Measurements from ENCODE around the gene CAP2. TPM values are rescaled to one million over a fixed set of nuclear protein-coding genes. Genes with fewer than 3 reads are reported as not detected.

Gene CAP2
- total and polyA plus RNA-seq, 2 experiments from 2014 or later, result 6.7 to 9.1 TPM

GRCh38 chr6:17574866-17575560 lies 181.6 kb downstream of the CAP2 start:
- Histone ChIP-seq H3K4me3 (no peak overlapping the region), H3F3A (replicated peaks; ENCODE audit: low read depth) (no peaks in the 10 kb centered on the region), H2AFZ (no peak overlapping the region), H3K36me3 (ENCODE audit: insufficient read depth) (no peaks in the 10 kb centered on the region; the same call in 1 of the 2 replicates), H3K4me1 (ENCODE audit: insufficient read depth) (no peaks in the 10 kb centered on the region), H3K27ac (ENCODE audit: low read depth) (no peak overlapping the region), H3K9me2 (ENCODE audit: insufficient read depth) (no peaks in the 10 kb centered on the region), H3K4me2 (no peak overlapping the region), H3K79me2 (replicated peaks; ENCODE audit: insufficient read depth) (no peaks in the 10 kb centered on the region), H4K20me1 (replicated peaks; ENCODE audit: insufficient read depth) (no peaks in the 10 kb centered on the region), H3K27me3 (ENCODE audit: insufficient read depth) (0 out of 2 replicates have a peak, but pooled peaks cover 3% of the 10 kb centered on the region)
- Mint-ChIP-seq H3K4me1 (no peaks in the 10 kb centered on the region), H3K9me3 (peaks cover 43% of the 10 kb centered on the region), H3K27me3 (ENCODE audit: insufficient read depth, low read depth, poor library complexity) (no peaks in the 10 kb centered on the region), H3K4me3 (no peak overlapping the region), H3K36me3 (ENCODE audit: low read depth) (peaks cover 18% of the 10 kb centered on the region), H3K27ac (no peak overlapping the region)
- DNase-seq (ENCODE audit: low spot score), result no peak
- TF ChIP-seq CTCF (conservative IDR thresholded peaks at IDR 0.05; ENCODE audit: low read depth in 2 of 2) (no peak), STAT1 (IDR thresholded peaks at IDR 0.05; ENCODE audit: unreplicated experiment) (no peak), ETS1 (IDR thresholded peaks at IDR 0.05) (no peak)
- no peak for ATAC-seq

GRCh38 chr6:17577059-17577458 lies 183.7 kb downstream of the CAP2 start:
- H3K9me3 Mint-ChIP-seq, result peaks cover 41% of the 10 kb centered on the region
- Histone ChIP-seq H3K4me3 (no peak overlapping the region), H3K36me3 (ENCODE audit: insufficient read depth) (no peaks in the 10 kb centered on the region; the same call in 1 of the 2 replicates), H3K79me2 (replicated peaks; ENCODE audit: insufficient read depth) (no peaks in the 10 kb centered on the region), H4K20me1 (replicated peaks; ENCODE audit: insufficient read depth) (no peaks in the 10 kb centered on the region), H3F3A (replicated peaks; ENCODE audit: low read depth) (no peaks in the 10 kb centered on the region), H3K4me2 (no peak overlapping the region), H3K27me3 (ENCODE audit: insufficient read depth) (peaks cover 9% of the 10 kb centered on the region; the same call in 1 of the 2 replicates), H3K4me1 (ENCODE audit: insufficient read depth) (no peaks in the 10 kb centered on the region), H3K9me2 (ENCODE audit: insufficient read depth) (no peaks in the 10 kb centered on the region), H3K27ac (ENCODE audit: low read depth) (no peak overlapping the region), H2AFZ (no peak overlapping the region)
- peaks cover 21% of the 10 kb centered on the region for H3K36me3 Mint-ChIP-seq (ENCODE audit: low read depth)
- peaks cover 6% of the 10 kb centered on the region for H3K27me3 Mint-ChIP-seq (ENCODE audit: insufficient read depth, low read depth, poor library complexity)
- DNase-seq (ENCODE audit: low spot score) (peak; percentile 40), ATAC-seq (no peak)
- no peak overlapping the region for H3K4me3 Mint-ChIP-seq
- no peaks in the 10 kb centered on the region for H3K4me1 Mint-ChIP-seq
- no peak overlapping the region for H3K27ac Mint-ChIP-seq
- TF ChIP-seq ZNF114 (CRISPR knock-in tag; IDR thresholded peaks at IDR 0.05) (no peak), REST (IDR thresholded peaks at IDR 0.05; ENCODE audit: unreplicated experiment) (no peak), NANOG (IDR thresholded peaks at IDR 0.05; ENCODE audit: borderline replicate concordance) (no peak), STAT1 (IDR thresholded peaks at IDR 0.05; ENCODE audit: unreplicated experiment) (no peak), CTCF (conservative IDR thresholded peaks at IDR 0.05; ENCODE audit: low read depth in 2 of 2) (no peak), JUNB (IDR thresholded peaks at IDR 0.05; ENCODE audit: unreplicated experiment) (no peak)

Data from GM23338 (cell line).